Measurements from ENCODE around the gene TTC21A.

The TTC21A gene

DNA sequence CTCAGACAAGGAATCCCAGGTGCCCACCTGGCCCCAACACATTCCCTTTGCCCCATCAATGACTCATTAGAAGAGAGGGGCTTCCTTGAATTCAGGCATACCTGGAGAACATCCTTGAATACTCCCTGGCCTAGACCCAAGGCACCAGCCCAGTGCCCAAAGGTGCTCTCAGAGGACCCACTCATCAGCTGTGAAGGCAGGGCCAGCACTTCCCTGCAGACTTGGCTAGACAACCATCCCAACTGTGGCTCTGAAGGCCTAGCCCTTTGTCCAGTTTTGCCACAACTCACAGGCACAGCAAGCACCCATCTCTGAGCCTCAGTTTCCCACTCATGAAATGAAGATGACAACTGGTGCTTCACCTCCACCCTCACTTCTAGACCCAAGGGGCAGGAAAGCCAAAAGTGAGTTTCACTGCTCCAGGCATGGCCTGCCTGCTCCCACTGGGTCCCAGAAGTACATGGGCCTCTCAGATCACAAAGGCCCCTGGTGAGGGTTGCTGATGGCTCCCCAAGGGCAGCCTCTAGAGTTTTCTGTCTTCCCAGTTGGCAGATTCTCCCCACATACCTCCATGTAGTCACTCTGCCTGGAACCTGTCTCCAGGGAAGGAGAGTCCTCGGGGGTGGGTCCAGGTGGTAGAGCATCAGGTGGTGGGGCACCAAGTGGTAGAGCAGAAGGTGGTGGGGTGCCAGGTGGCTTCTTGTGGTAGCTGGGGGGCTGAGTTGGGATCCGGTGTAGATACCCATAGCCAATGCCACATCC lies 7.6 kb upstream of the TTC21A start:
- no peak for DNase-seq

DNA sequence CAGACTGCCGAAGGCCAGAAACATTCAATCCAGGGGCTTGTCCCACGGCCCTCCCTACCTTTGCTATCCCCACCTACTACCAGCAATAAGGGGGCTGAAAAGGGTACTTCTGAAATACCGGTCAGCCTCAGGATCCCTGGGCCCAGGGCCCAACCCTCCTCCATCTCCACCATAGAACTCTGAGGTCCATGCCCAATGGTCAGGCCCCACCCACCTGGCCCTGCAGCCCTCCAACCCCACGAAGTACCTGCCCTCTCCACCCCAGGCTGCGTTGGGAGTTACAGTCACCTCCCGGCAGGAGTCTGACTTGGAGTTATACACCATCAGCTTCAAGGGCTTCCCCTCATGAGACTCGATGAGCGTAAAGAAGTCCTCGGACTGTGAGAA lies 7.0 kb upstream of the TTC21A start:
- DNase-seq = no peak

DNA sequence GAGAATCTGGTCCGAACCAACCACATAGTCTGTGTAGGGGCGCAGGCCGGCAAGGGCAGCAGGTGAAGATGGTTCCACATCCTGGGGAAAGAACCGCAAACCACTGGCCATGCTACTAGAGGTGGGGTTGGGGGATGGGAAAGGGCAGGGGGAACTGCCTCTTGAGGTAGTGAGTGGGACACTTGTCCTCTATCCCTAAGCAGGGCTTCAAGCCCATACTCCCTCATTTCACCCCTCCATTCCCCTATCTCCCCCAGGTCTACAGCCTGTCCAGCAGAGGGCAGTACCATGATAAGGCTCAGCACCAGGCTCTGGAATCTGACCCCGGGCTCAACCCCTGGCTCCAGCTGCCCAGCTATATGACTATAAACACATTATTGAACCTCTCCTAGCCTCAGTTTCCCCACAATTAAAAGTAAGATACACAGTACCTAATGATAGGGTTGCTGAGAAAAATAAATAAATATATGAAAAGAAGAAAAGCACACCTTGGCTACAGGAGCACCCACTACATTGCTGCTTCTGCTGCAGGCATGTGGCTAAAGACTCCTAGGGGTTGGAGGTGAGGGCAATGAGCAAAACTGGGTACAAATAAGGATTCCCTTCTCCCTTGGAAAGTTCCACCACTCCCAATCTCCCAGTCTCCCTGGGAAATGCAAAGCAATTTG lies 6.3 kb upstream of the TTC21A start:
- DNase-seq = peak; percentile 47 to 57

DNA sequence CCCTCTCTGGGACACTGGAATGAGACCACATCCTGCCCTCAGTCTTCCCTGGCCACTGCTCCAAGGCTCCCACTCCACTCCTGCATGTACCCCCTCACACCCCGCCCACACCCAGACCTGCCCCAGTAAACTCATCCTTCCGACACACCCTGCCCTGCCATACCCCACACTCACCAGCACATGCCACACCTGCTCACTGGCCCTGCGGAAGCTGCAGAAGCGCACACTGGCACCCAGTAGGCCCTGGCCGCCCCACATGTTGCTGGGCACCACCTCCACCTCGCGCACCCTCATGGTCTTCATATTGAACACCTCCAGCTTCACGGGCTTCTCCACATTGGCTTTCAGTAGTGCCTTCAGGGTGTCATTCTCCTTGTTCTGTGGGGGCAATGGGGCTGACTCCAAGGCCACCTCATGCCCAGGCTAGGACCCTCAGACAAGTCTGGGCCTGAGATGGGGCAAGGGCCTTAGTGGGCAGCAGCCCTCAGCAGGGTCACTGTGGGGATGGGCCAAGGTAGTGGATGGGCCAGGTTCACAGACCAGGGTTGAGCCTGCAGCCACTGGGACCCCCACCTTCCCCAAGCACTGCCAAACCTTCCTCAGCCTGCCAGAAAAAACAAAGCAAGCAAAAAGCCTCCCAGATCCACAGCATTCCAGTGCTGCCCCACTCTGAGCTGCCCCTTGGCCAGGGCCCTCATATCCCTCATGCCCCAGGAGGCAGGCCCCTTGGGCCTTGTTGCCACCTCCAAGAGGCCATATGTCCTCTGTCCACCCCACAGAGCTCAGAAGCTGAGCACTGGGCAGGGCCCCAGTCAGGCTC lies 4.8 kb upstream of the TTC21A start:
- no peak for DNase-seq

DNA sequence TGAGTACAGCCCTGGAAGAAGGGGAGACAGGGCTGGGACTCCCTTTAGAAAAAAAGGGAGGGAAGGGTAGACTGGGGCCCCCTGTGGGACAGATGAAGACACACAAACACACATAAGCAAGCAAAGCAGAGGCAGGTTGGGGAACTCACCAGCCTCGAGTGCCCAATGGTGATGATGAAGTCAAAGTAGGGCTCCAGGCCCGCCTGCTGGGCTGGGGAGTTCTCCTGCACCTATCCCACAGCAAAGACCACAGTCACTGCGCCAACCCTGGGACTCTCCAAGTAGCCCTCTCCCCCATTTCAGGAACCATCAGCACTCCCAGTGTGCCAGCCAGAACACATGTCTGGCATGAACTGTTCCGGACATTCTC lies 4.2 kb upstream of the TTC21A start:
- no peak for DNase-seq

DNA sequence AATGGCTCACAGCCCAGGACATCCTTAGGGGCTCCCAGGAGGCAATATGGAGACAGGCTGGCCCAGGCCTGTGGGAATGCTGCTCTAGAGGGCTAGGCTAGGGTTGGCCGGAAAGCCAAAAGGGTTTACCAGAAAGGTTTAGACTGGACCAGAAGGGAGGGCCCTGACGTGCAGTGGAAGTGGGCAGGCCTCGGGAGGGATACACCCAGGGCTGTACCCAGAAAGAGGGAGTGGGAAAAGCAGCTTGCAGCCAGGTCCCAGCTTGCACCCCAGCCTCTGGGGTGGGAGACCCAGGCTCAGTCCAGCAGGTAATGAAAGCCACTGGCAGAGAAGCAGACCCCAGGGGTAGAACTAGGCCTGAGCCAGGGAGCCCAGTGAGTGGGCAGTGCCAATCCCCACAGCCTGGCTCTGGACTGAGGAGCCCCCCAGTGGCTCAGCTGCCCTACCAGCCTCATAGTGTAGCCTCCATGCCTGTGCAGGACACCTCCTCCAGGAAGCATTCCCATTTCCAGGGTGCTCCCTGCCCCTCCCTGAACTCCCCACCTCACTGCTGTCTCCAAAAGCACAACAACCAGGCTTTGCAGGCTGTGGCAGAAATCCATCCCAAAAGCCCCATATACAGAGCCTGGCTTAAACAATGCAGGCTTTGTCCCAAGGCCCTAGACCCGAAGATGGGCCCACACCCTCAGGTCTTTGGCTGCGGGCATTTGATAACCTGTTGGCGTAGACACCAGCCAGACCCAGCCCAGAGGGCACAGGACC lies 3.5 kb upstream of the TTC21A start:
- no peak for DNase-seq

DNA sequence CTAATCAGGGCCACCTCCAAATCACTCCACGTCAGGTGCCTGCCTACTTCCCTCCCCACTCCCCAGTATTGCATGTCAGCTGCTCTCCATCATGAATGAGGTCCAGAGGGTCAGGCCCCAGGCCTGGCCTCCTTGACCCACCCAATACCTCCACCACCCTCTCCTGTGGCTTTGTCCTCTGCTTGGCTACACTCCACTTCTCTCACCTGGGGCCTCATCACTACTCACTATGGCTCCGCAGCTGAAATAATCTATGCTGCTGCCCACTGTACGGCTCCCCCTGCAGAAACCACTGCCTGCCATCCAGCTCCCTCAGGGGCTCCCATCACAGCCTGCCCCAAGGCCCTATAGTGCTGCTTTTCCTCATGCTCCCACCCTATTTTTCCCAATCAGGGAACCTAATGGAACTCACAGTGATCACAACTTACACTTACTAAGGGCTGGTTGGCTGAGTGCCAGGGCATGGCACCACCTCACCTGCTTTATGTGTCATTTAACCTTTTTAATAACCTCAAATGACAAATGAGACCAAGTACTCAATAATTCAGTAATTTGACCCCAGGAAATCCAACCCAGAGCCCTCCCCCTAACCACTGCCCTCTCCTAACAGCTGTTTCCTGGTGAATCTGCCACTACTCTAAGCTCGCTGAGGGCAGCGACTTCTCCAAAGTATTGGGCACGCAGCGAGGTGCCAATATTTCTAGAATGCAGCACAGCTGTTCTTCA lies 2.4 kb upstream of the TTC21A start:
- peak; percentile 47 to 57 for DNase-seq

DNA sequence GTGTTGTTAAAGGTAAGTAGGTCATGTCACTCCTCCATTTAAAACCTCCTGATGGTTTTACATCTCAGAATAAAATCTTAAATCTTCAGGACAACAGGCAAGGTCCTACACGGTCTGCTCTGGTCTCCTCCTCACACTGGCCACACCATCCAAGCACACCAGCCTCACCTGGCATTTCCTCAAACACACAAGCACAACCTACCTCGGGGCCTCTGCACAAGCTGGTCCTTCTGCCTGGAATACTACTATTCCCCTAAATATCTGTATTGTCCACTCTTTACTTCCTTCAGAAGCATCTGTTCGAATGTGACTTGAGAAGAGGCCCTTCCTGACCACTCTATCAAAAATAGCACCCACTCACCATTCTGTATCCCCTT lies 1.8 kb upstream of the TTC21A start:
- DNase-seq = no peak

DNA sequence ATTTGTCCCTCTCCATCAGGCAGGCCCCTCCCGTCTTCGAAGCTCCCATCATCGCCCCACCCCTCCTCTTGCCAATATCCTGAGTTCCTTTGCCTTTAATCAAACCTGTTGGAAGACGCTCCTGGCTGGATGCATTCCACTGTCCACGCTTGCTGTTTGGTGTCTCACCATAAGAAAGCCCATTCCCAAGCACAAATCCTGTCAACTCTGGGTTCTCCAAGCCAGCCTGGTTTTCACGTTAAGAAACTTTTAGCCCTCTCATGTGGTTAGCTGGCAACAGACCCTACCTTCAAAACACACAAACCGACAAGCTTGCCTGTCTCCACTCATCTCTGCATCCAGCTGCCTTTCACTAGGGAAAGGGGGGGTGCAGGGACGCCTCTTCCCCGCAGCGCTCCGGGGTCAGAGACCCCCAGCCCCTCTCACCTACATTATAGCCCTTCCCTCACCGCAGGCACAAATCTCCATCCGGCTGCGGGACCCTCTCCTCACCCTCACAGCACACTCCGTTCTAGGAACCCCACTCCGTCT lies 1.1 kb upstream of the TTC21A start:
- no peak for DNase-seq

DNA sequence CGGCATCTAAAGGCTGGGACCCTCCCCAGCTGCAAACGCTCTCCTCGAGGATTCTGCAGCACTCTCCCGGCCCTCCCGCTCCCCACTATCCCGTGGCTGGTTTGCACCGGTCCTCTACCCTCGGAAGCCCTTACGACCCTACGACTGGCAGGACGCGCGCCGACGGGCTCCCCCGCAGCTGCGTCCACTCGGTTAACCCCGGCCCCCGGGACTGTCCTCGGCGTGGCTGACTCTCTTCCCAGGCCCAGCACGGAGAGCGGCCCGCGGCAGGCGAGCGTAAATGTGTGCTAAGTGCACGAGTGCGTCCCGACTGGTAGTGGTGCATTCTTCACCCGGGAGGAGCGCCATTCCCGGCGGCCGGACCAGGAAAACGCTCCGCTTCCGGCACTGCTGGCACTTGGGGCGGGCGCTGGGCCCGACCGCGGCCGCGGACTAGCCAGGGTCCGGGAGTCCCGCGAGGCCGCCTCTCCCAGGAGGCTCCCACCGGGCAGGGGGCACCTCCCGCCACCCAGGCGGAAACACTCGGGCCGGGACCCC lies 561 bp upstream of the TTC21A start:
- DNase-seq = no peak

DNA sequence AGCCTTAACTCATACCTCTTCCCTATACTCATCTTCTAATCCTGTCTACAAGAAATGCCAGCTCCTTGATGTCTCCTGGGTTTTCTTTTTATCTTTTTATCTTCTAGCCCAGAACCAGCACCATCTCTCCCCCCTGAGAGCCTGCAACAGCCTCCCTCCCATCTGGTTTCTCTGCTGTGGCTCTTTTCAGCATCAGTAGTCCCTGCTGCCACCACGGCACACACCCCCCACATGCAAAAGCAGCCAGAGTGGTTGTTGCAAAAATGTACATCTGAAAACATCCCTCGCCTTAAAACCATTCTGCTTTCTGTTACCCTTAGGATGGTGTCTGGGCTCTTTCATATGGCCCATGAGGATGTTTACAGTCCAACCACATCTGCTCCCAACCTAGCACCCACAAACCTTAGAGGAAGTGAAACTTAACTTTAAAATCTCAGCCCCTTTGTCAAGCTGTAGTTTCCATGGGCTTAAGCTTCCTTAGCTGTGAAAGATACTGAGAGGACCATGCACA lies 775 bp downstream of the TTC21A start:
- no peak for DNase-seq

DNA sequence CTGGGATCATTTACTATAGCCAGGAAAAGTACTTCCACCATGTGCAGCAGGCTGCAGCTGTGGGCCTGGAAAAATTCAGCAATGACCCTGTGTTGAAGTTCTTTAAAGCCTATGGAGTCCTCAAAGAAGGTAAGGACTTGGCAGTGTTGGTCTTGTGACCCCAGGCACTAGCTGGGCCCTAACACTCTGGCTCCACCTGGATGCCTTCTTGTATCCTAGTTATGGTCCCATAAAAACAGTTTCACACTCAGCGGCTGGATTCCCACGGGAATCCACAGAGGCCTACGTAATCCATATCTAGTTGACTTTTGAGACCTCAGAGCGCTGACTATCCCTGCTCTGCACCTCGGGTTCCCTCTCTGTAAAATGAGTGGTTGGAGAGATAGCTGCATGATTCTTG lies 1.6 kb downstream of the TTC21A start:
- DNase-seq = no peak

DNA sequence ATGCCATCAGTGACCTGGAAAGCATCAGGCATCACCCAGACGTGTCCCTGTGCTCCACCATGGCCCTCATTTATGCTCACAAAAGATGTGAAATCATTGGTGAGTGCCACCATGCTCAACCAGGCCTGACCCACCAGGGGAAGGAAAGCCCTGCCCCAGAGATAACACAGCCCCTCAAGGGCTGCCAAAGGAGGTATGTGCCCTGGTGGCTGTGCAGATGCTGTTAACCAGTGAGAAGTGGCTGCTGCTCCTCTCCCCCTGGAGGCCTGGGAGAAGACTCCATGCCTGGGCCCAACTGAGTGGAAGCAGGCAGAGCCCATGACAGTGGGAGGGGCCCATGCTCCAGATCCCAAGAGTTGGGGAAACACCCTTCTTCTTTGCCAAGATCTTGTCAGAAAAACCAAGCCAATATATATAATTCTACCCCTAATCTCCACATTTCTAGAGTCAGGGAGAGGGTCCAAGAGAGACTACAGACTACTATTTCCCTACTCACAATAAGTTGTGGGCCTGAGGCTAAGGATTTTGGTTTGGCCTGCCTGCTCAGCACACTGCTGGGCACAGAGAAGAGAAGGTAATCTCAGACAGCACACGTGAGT lies 2.7 kb downstream of the TTC21A start:
- peak in 1 of 2 donors; percentile 1 for DNase-seq

DNA sequence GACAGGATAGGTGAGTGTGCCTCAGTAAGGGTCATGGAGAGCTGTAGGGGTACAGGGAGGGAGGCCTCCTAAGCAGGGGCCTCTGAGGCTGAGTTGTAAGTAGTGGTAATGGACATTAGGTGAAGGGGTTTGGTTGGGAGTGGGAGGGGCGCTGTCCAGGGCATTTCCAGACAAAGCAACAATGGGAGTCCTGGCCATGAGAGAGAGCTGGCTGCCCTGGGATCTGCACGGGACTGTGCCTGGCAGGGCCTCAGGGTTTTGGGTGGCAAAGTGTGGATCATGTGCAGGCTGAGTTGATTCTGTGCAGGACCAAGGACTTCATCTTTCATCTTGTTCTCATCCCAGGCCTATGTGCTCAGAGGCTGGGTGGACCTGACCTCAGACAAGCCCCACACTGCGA lies 4.6 kb downstream of the TTC21A start:
- DNase-seq = no peak

DNA sequence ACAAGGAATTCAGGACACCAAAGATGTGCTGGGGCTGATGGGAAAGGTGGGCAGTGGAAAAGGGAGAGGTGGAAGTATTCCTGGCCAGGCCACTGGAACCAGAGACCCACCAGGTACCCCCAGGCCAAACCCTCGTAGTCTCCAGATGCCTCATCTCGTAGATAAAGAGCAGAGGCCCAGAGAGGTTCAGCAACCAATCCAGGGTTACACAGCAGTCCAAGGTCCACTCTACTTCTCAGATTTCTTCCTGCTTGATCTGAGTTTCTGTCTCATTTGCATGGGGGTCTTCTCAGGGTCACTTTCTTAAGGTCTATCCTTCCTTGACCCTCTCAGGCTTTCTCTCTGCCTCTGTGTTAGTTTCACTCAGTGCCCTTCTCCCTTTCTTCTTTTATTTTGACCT lies 5.1 kb downstream of the TTC21A start:
- no peak for DNase-seq

DNA sequence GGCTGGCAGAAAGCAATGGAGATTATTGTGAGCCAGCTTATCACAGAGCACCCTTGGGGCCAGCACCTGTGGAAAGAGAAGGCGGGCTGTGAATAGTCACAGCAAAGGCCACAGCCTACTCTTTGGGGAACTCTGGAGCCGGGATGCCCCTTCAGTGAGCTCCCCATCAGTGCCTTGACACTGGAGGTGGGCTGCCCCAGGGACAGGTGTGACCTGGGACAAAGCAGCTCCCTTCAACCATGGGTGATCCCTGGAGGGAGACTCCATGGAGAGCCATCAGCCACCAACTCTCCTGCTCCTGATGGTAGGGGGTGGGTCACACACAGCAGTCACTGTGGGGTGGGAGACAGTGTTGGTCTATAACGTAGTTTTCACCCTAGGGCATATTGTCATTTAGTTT lies 5.8 kb downstream of the TTC21A start:
- DNase-seq = no peak

DNA sequence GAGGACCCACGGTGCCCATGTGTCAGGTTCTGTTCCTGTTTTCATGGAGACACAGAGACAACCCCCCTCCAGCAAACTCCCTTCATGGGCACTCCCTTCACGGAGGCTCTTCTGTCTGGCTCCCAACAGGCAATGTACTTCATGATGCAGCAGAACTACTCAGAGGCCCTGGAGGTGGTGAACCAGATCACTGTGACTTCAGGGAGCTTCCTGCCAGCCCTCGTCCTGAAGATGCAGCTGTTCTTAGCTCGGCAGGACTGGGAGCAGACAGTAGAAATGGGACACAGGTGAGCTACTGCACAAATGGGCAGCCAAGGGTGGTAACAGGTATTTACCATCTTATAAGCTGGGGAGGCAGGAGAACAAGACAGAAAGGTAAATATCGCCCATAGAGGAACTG lies 7.0 kb downstream of the TTC21A start:
- no peak for DNase-seq

DNA sequence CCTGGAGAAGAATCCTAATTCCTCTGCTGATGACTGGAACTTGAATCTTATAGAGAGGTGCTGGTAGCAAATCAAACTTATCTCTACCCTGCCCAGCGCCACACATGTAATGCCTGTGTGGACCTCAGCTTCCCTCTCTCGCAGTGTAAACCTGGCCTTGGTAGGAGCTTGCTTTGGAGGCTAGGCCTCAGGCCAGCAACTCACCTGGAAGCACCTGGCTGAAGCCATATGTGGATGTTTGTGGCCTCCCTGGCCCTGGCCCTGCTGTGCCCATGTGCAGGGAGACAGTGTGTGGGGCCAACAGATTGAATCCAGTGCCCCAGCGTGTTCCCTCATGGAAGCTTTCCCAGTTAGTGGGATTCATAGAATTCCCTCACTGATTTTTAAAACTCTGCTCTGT lies 8.4 kb downstream of the TTC21A start:
- DNase-seq = no peak

DNA sequence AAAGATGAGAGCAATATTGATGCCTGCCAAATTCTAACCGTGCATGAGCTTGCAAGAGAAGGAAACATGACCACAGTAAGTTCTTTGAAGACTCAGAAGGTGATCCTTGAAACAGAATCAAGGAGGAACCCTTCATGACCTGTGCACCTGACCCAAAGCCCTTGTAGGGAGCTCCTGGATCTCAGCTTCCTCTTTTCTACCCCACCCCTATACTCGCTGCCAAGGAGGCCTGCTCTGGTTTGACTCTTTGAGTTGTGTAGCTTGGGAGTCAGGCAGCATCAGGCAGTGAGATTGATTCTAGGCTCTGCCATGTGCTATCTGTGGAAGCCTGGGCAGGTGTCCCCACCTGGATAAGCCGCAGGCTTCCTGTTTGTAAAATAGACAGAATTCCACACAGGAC lies 10.6 kb downstream of the TTC21A start:
- no peak for DNase-seq

DNA sequence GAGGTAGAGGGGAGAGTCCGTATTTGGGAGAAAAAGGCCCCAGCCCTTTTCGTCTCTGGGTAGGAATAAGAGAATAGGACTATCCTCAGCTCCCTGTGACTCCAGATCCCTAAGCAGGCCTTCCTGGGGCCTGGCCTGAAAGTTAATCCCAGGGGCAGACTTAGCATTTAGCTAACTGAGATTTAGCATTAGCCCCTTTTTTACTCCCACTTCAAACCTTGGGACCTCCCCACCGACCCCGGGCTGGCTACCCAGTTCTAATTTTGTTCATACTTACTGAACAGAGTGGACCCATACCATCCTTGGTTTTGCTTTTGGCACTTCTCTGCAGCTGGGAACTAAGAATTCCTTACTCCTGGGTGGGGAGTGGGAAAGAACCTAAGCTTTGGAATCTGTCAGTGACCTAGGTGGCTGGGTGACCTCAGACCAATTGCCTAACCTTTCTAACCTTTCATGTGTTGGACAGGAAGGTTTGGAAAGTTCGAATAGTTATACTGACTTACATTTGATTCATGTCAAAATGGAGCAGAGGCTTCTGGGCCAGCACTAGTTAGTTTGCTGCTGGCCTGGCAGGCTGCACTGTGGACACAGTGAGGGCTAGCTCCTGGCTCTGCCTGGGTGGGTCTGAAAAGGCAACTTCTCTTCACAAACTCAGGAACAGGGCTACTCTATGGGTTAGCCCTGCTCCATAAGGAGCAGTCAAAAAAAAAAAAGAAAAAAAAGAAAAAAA lies 11.6 kb downstream of the TTC21A start:
- DNase-seq = no peak

DNA sequence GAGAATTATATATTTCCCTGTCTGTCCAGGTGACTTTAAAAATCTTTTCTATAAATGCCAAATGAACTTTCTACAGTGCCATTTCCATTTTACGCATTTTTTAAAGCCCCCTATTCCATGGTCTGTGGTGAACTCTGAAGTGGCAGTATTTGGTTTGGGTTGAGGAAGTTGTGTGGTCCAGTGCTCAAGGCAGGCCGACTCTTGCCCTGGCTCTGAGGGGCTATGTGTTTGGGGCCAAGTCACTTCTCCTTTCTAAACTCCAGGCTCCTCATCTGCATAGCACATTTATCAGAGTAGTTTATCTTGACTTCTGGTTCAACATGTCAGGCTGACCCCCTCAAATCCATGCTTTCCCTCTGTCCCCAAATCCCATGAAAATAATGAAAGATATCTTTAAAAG lies 14.1 kb downstream of the TTC21A start:
- no peak for DNase-seq

All from activated CD4-positive, alpha-beta T cell treated with anti-CD3 and anti-CD28 coated beads for 4 hours (primary cell).